Inferior parietal cortex (tissue), 1 donor: ENCODE data around the gene SRSF5.
A peak's percentile ranks its signal among the peaks of the same experiment; 100 is the strongest.
"Not testable (repeated sequence)": the region's sequence is repeated elsewhere in the genome, so short reads cannot be mapped to it uniquely, and the experiment has no call there.

Experiments
- DNase-seq: peaks from one replicate; pipeline ENCODE4 v3.0.0-alpha.2; 2016; ENCODE audit errors: extremely low spot score

The SRSF5 gene

GRCh38 chr14:69808919-69809808, 42.2 kb downstream of the SRSF5 start:
- no peak for DNase-seq

- DNase-seq: no peak
These were observed 44.4 kb downstream of the SRSF5 start for GRCh38 chr14:69811227-69811867.

GRCh38 chr14:69811868-69812252, 44.9 kb downstream of the SRSF5 start:
- no peak for DNase-seq

- DNase-seq: no peak
These were observed 45.8 kb downstream of the SRSF5 start for GRCh38 chr14:69812711-69813110.

- not testable (repeated sequence) for DNase-seq
These were observed 46.4 kb downstream of the SRSF5 start for GRCh38 chr14:69813346-69813745.

GRCh38 chr14:69814397-69814796, 47.5 kb downstream of the SRSF5 start:
- no peak for DNase-seq

- DNase-seq: no peak
These were observed 48.6 kb downstream of the SRSF5 start for GRCh38 chr14:69815556-69815955.

- no peak for DNase-seq
These were observed 49.3 kb downstream of the SRSF5 start for GRCh38 chr14:69816216-69816615.

GRCh38 chr14:69818758-69819191, 51.8 kb downstream of the SRSF5 start:
- peak; percentile 96 for DNase-seq

- DNase-seq: no peak
These were observed 52.7 kb downstream of the SRSF5 start for GRCh38 chr14:69819607-69820006.

GRCh38 chr14:69820991-69821390, 54.0 kb downstream of the SRSF5 start:
- DNase-seq: no peak
